Stimulated activated CD8-positive, alpha-beta memory T cell treated with anti-CD3 and anti-CD28 coated beads, Interleukin-2, amount 100 ng/mL, for 48 hours (primary cell): ENCODE results near the gene HLA-DQA2.
"Not testable (repeated sequence)": the region's sequence is repeated elsewhere in the genome, so short reads cannot be mapped to it uniquely, and the experiment has no call there.

ENCODE experiments used
- DNase-seq, 2 donors: peaks; one replicate each; pipeline ENCODE4 v3.0.0-alpha.2; 2020; ENCODE audit warnings: low read depth in 2 of 2

Gene HLA-DQA2

DNA sequence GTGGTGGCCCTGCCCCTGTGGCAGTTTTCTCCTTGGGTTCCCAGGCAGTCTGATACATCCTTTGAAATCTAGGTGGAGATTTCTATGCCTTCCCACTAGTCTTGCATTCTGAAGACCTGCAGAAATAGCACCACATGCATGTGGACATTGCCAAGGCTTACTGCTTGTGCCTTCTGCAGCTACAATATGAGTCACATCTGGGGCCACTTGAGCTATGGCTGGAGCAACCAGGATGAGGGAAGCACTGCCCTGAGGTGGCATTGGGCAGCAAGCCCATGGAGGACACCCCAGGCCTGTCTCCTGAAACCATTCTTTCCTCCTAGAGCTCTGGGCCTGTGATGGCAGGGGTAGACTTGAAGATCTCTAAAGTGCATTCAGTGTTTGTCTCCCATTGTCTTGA, 37.8 kb downstream of the HLA-DQA2 start:
- DNase-seq = no peak

DNA sequence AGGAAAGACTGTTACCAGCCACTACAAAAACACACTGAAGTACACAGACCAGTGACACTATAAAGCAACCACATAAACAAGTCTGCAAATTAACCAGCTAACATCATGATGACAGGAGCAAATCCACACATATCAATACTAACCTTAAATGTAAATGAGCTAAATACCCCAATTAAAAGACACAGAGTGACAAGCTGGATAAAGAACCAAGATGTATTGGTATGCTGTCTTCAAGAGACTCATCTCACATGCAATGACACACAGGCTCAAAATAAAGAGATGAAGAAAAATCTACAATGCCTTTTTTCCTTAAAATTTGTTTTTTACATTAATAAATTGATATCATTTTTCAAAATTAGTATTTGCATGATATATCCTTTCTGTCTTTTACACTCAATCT, 41.7 kb downstream of the HLA-DQA2 start:
- DNase-seq = not testable (repeated sequence)

DNA sequence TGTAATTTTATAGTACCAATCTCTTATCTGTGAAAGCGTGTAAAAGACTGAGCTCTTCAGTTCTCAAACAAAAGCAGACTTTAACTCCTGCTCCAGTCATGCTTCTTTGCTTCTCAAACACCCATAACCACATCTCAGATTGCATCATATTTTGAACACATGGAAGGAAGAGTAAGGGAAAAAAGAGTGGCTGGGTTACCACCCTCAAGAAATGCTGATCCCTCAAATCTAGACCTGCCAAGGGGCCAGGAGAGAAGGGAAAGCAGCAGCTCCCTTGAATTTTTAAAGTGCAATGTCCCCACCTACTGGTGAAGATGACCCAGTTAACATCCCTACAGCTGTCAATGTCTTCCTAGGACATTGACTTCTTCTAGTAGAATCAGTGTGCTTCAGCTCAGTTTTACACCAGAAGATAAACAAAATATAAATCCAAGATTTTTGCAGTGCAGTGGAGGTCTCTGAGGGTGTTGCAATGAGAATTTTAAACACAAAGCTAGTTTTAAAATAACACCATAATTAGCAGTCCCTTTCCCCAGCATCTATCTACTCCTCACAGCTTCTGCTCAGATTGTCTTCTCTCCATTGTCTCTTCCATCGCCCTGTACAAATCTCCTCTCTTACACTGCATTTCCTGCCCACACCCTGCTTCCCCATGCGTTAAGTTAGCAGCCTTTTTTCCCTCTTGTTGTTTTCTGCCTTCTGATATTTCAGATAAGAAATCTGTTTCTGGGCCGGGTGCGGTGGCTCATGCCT, 44.8 kb downstream of the HLA-DQA2 start:
- no peak for DNase-seq

DNA sequence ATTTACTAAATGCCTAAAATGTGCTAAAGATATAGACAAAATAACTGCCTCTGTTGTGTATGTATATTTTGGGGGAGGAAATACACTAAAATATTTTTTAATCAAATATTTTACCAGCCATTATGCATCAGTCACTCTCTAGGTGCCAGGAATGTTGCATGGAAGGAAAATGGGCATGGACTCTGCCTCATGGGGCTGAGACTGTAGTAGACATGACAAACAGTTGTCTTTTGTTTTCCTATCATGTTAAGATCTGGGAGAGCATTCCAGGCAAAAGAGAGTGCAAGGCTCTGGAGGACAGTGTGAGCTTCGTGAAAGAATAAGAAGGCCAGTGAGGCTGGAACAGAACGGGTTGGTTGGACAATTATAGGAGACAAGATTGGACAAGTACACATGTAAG, 49.1 kb downstream of the HLA-DQA2 start:
- DNase-seq = no peak

DNA sequence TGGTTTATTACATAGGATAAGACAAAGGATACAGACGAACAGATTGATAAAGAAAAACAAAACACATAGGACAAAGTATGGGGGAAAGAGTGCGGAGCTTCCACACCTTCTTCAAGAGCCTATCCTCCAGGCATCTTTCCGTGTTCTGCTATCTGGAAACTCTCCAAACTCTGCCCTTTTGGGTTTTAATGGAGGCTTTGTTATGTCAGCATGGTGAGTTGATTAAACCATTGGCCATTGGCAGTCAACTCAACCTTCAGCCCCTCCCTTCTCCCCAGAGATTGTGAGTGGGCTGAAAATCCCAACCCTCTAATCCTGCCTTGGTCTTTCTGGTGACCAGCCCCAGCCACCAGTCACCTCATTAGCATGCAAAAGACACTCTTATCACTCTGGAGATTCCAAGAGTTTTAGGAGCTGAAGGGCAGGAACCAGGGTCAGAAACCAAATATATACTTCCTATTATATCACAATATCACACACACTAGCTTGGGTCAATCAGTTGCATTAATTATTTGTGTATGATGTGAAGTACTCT, 51.8 kb downstream of the HLA-DQA2 start:
- no peak for DNase-seq

DNA sequence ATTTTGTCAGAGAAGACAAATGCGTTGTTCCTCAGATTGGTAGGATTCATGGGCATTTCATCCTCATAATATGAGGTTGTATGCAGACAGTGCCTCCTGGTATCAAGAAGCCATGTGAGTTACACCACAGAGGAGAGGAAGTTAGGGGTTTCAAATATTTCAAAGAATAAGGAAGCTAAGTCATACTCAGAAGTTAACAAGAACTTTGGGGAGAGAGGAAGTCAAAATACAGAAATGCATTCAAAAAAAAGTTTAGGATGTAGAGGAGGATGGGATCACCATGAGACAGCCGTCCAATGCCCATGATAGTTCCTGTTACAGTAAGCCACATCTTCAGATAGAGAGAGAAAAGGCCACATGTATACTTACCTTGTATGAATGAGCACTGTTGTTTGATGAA, 53.3 kb downstream of the HLA-DQA2 start:
- DNase-seq = no peak
